ENCODE data around the gene GUF1.

DNA sequence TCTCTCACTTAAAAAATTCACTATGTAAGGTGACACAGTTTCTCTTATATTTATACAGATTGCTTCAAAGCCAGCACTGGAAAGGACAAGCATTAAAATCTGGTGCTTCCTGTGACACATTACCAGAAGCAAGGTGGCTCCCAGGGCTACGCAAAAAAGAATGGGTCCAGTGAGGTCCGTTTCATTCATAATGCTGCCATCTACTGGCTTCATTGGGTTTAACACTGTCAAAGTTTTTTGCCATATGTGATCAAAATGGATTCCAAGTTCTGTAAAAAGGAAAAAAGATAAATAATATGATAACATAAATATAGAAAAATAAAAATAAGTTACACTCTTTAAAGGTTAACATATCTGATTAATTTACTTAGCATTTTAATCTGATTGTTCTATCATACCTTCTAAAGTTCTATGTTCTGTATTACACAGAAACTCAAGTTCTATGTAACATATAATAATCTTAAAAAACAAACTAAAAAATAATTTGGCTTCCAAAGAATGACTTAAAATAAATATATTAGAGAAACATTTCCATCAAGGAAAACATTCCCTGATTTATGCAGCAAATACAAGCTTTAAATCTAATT is 48.8 kb upstream of the GUF1 start:
- TF ChIP-seq, protein P1, sequence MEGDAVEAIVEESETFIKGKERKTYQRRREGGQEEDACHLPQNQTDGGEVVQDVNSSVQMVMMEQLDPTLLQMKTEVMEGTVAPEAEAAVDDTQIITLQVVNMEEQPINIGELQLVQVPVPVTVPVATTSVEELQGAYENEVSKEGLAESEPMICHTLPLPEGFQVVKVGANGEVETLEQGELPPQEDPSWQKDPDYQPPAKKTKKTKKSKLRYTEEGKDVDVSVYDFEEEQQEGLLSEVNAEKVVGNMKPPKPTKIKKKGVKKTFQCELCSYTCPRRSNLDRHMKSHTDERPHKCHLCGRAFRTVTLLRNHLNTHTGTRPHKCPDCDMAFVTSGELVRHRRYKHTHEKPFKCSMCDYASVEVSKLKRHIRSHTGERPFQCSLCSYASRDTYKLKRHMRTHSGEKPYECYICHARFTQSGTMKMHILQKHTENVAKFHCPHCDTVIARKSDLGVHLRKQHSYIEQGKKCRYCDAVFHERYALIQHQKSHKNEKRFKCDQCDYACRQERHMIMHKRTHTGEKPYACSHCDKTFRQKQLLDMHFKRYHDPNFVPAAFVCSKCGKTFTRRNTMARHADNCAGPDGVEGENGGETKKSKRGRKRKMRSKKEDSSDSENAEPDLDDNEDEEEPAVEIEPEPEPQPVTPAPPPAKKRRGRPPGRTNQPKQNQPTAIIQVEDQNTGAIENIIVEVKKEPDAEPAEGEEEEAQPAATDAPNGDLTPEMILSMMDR (IDR thresholded peaks at IDR 0.05; ENCODE audit: insufficient read depth, low read length), result peak; percentile 22
- TF ChIP-seq, protein P2, sequence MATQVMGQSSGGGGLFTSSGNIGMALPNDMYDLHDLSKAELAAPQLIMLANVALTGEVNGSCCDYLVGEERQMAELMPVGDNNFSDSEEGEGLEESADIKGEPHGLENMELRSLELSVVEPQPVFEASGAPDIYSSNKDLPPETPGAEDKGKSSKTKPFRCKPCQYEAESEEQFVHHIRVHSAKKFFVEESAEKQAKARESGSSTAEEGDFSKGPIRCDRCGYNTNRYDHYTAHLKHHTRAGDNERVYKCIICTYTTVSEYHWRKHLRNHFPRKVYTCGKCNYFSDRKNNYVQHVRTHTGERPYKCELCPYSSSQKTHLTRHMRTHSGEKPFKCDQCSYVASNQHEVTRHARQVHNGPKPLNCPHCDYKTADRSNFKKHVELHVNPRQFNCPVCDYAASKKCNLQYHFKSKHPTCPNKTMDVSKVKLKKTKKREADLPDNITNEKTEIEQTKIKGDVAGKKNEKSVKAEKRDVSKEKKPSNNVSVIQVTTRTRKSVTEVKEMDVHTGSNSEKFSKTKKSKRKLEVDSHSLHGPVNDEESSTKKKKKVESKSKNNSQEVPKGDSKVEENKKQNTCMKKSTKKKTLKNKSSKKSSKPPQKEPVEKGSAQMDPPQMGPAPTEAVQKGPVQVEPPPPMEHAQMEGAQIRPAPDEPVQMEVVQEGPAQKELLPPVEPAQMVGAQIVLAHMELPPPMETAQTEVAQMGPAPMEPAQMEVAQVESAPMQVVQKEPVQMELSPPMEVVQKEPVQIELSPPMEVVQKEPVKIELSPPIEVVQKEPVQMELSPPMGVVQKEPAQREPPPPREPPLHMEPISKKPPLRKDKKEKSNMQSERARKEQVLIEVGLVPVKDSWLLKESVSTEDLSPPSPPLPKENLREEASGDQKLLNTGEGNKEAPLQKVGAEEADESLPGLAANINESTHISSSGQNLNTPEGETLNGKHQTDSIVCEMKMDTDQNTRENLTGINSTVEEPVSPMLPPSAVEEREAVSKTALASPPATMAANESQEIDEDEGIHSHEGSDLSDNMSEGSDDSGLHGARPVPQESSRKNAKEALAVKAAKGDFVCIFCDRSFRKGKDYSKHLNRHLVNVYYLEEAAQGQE (IDR thresholded peaks at IDR 0.05; ENCODE audit: insufficient replicate concordance, low read depth), result no peak
- TF ChIP-seq POLR2AphosphoS5 (IDR thresholded peaks at IDR 0.05; ENCODE audit: low read depth), result no peak
